ENCODE data around the gene RPL11. TPM values are rescaled to one million over a fixed set of nuclear protein-coding genes. Genes with fewer than 3 reads are reported as not detected.
A peak's percentile ranks its signal among the peaks of the same experiment; 100 is the strongest.

Gene RPL11
- 1,000 to 10,000 TPM; 1,758 to 2,043 (median 1,921) TPM for total RNA-seq
- 3,825 TPM for total RNA-seq (2013)
- 1,111 to 2,112 (median 1,567) reads per million in 29 experiments for total RNA-seq

DNA sequence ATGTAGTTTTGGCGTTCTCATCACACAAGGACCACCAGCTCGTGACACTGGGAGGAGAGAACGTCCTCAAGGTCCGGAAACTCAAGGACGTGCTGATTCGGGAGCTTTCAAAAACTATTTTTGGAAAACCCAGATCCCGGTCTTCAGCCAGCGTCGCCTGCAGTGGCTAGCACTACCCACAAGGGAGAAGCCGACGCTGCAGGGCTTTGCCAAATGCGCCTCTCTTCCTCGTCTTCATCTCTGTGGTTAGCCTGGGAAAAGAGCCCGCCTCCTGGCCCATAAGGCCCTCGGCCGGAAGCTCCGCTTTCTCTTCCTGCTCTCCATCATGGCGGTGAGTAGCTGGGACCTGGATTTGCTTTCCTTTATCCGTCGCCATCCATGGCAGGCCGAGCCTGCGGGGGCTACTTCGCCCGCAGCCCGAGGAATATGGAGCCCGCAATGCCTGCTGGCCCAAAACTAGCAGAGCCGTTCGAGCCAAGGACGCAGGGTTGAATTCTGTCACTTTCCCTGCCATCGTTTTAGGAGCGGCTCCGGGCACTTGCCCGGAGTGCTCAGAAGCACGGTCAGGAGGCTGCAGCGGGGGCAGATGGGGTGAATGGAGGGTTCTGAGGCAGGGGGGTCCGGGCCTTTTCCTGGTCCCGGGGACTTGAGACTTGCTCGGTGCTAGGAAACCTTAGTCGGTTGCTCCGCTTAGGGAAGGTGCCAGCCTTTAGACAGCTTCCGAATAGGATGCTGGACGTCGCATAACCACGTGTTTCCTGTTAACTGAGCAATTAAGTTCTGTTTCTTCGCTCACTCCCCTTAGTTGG lies at the start of gene RPL11:
Gene RPL11 (plus strand): TSS at position 308 of the 809 bp plus-strand sequence. CDS start 18 bp downstream, at position 326.
- ChIA-PET POLR2A (interaction anchor here (0.6 to 1.2 kb wide), 5 partner anchors 52 to 147 kb away, joined by 3 to 9 read pairs (median 4); partner anchors contain the start of gene ELOA (in 1 of the 2)), CTCF (interaction anchor here in 1 of 2 donors (0.6 to 1.6 kb wide), 9 partner anchors 52 to 330 kb away, joined by 3 to 6 read pairs (median 3); partner anchors contain the start of gene ELOA)
- under 1% methylated on average over 41 of the region's 45 CpGs for WGBS (ENCODE audit: insufficient coverage)
- Mint-ChIP-seq H3K27me3 (no peaks in the 10 kb centered on the region), H3K4me3 (peak within 1 kb of the TSS; percentile 95 to 97 (median 95)), H3K9me3 (no peaks in the 10 kb centered on the region), H3K36me3 (peaks cover 43% of the 10 kb centered on the region), H3K4me1 (peaks cover 45 to 46% (median 46%) of the 10 kb centered on the region in 3 donors), H3K27ac (peak within 1 kb of the TSS; percentile 93 to 96)
- ATAC-seq (replicated peaks in 1 of 4) (peak; percentile 99 to 100 (median 100)), DNase-seq (peak; percentile 72 to 93 (median 83))
- Histone ChIP-seq H3K36me3 (ENCODE audit: control insufficient read depth in 2 of 2, extremely low read depth in 1 of 2, insufficient read depth in 1 of 2, low read length in 1 of 2) (peaks cover 5 to 40% of the 10 kb centered on the region in 2 donors), H3K27ac (ENCODE audit: low read length) (peak within 1 kb of the TSS; percentile 84), H3K4me3 (ENCODE audit: control insufficient read depth in 1 of 2, extremely low read depth in 1 of 2, low read length in 1 of 2) (peak within 1 kb of the TSS; percentile 81 to 99), H3K4me1 (ENCODE audit: control insufficient read depth in 1 of 2, extremely low read depth in 1 of 2, insufficient read depth in 2 of 2, low read length in 2 of 2) (peaks cover 21 to 26% of the 10 kb centered on the region in 2 experiments), H3K9me3 (no peaks in the 10 kb centered on the region), H3K27me3 (replicated peaks in 1 of 2; ENCODE audit: control insufficient read depth in 2 of 2, extremely low read depth in 1 of 2, insufficient read depth in 2 of 2, low read length in 1 of 2) (peaks cover 0 to 3% of the 10 kb centered on the region in 2 experiments)

DNA sequence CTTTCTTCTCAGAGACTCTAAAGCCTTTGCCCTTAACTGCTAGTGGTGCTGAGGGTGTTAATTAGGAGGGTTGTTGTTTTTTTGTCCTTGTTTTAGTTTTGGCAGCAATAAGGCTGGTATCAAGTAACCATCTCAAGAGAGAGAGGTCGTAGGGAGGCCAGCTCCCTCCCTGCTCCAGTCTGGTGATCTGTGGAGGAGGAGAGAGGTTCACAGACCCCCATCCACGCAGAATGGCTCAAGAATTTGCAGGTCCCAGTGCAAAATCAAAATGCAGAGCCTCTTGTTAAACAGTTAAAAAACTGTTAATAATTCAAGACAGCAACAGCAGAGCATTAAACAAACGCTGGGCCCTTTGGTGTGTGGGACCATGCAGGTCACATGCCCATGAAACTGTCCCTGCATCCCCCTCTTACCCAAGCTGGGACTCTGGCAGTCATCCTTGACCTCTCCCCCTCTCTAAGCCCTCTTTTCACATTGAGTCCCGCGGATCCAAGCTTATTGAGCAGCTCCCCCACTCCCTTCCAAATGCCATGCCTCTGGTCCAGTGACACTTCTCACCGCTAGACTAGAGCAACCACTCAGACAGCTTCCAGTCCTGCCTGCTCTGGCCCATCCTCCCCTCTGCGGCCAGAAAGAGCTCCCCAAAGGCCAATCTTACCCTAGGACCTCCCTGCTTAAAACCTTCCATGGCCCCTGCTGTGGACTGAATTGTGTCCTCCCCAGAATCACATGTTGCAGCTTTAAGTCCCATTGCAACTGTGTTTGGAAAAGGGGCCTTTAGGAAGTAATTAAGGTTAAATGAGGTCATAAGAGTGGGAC lies 47.7 kb upstream of the RPL11 start:
- Histone ChIP-seq H3K9me3 (no peaks in the 10 kb centered on the region), H3K36me3 (ENCODE audit: control insufficient read depth in 2 of 2, extremely low read depth in 1 of 2, insufficient read depth in 1 of 2, low read length in 1 of 2) (peaks cover 0 to 7% of the 10 kb centered on the region in 2 donors), H3K4me3 (ENCODE audit: control insufficient read depth in 1 of 2, extremely low read depth in 1 of 2, low read length in 1 of 2) (no peak overlapping the region), H3K27me3 (replicated peaks in 1 of 2; ENCODE audit: control insufficient read depth in 2 of 2, extremely low read depth in 1 of 2, insufficient read depth in 2 of 2, low read length in 1 of 2) (peaks cover 0 to 8% of the 10 kb centered on the region in 2 experiments), H3K4me1 (ENCODE audit: control insufficient read depth in 1 of 2, extremely low read depth in 1 of 2, insufficient read depth in 2 of 2, low read length in 2 of 2) (no peaks in the 10 kb centered on the region), H3K27ac (ENCODE audit: low read length) (no peak overlapping the region)
- Mint-ChIP-seq H3K36me3 (no peaks in the 10 kb centered on the region), H3K27me3 (no peaks in the 10 kb centered on the region), H3K4me1 (no peaks in the 10 kb centered on the region), H3K4me3 (no peak overlapping the region), H3K27ac (no peak overlapping the region), H3K9me3 (no peaks in the 10 kb centered on the region)
- whole genome bisulfite sequencing (ENCODE audit: insufficient coverage): 97% methylated on average over 3 of the region's 7 CpGs
- no peak for DNase-seq
- ChIA-PET CTCF (interaction anchor here in 1 of 2 donors (0.5 kb wide), 1 partner anchor 102 kb away, joined by 3 read pairs; no protein-coding TSS in a partner anchor), POLR2A (no interaction called here)
- no peak for ATAC-seq (replicated peaks in 1 of 4)

DNA sequence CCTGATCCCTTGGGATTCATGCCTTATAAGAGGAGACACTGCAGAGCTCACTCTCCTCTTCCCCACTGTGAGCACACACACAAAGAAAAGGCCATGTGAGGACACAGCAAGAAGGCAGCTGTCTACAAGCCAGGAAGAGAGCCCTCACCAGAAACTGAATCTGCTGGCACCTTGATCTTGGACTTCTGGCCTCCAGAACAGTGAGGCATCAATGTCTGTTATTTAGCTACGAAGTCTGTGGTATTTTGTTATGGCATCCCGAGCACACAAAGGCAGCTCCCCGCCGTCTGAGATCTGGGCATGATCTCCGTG lies 47.1 kb upstream of the RPL11 start:
- no peak overlapping the region for H3K27ac Mint-ChIP-seq
- no peaks in the 10 kb centered on the region for H3K9me3 Mint-ChIP-seq
- H3K9me3 ChIP-seq: no peaks in the 10 kb centered on the region
- ATAC-seq (replicated peaks in 1 of 4): no peak
- H3K4me3 Mint-ChIP-seq: no peak overlapping the region
- H3K27me3 Mint-ChIP-seq: no peaks in the 10 kb centered on the region
- no peaks in the 10 kb centered on the region for H3K4me1 Mint-ChIP-seq
- ChIA-PET POLR2A (no interaction called here), CTCF (interaction anchor here in 1 of 2 donors (0.5 kb wide), 1 partner anchor 102 kb away, joined by 3 read pairs; no protein-coding TSS in a partner anchor)
- H3K27me3 ChIP-seq (replicated peaks in 1 of 2; ENCODE audit: control insufficient read depth in 2 of 2, extremely low read depth in 1 of 2, insufficient read depth in 2 of 2, low read length in 1 of 2): peaks cover 0 to 6% of the 10 kb centered on the region in 2 experiments
- DNase-seq: no peak
- peaks cover 0 to 7% of the 10 kb centered on the region in 2 donors for H3K36me3 ChIP-seq (ENCODE audit: control insufficient read depth in 2 of 2, extremely low read depth in 1 of 2, insufficient read depth in 1 of 2, low read length in 1 of 2)
- H3K4me3 ChIP-seq (ENCODE audit: control insufficient read depth in 1 of 2, extremely low read depth in 1 of 2, low read length in 1 of 2): no peak overlapping the region
- 82% methylated on average over 5 of the region's 5 CpGs for WGBS (ENCODE audit: insufficient coverage)
- no peaks in the 10 kb centered on the region for H3K36me3 Mint-ChIP-seq
- H3K27ac ChIP-seq (ENCODE audit: low read length): no peak overlapping the region
- no peaks in the 10 kb centered on the region for H3K4me1 ChIP-seq (ENCODE audit: control insufficient read depth in 1 of 2, extremely low read depth in 1 of 2, insufficient read depth in 2 of 2, low read length in 2 of 2)

DNA sequence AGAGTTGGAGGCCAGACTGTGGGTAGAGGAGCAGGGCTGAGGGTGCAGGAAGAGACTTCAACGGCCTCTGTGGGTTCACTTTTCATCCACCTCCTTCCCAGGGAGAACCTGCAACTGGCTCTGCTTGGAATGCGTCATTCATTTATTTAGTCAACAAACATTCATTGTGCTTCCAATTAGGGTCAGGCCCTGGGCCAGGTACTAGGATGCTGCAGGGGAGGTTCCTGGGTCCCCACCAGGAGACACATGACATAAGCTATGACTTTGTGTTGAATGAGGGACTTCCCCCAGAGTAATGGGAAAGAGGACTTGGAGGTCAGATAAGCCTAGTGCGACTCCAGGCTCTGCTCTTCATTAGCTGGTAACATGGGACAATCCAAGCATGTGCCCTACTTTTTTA lies 46.3 kb upstream of the RPL11 start:
- no peaks in the 10 kb centered on the region for H3K4me1 Mint-ChIP-seq
- Histone ChIP-seq H3K36me3 (ENCODE audit: control insufficient read depth in 2 of 2, extremely low read depth in 1 of 2, insufficient read depth in 1 of 2, low read length in 1 of 2) (peaks cover 0 to 3% of the 10 kb centered on the region in 2 donors), H3K27me3 (replicated peaks in 1 of 2; ENCODE audit: control insufficient read depth in 2 of 2, extremely low read depth in 1 of 2, insufficient read depth in 2 of 2, low read length in 1 of 2) (peaks cover 0 to 8% of the 10 kb centered on the region in 2 experiments), H3K9me3 (no peaks in the 10 kb centered on the region), H3K4me1 (ENCODE audit: control insufficient read depth in 1 of 2, extremely low read depth in 1 of 2, insufficient read depth in 2 of 2, low read length in 2 of 2) (no peaks in the 10 kb centered on the region), H3K4me3 (ENCODE audit: control insufficient read depth in 1 of 2, extremely low read depth in 1 of 2, low read length in 1 of 2) (no peak overlapping the region), H3K27ac (ENCODE audit: low read length) (no peak overlapping the region)
- no peak overlapping the region for H3K27ac Mint-ChIP-seq
- H3K27me3 Mint-ChIP-seq: no peaks in the 10 kb centered on the region
- DNase-seq (no peak), ATAC-seq (replicated peaks in 1 of 4) (no peak)
- no peaks in the 10 kb centered on the region for H3K36me3 Mint-ChIP-seq
- H3K9me3 Mint-ChIP-seq: no peaks in the 10 kb centered on the region
- WGBS (ENCODE audit: insufficient coverage): no CpG with 5 or more reads among the region's 3 CpGs
- POLR2A ChIA-PET: no interaction called here
- CTCF ChIA-PET: no interaction called here
- no peak overlapping the region for H3K4me3 Mint-ChIP-seq

DNA sequence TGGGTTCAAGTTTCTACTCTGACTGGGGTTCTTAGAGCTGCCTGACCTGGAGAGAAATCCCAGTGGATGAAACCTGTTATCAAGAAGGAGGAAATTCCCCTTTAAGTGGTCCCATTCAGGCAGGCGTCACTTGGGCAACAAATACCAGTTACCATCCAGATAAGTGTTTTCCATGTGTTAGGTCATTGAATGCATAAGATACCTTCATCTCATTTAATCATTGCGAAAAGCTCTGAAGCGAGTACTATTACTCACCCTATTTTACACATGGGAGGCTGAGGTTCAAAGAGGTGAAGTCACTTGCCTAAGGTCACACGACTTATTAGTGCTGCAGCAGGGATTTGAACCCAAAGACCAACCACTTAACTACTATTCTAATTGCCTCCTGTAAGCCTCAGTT lies 45.5 kb upstream of the RPL11 start:
- no peaks in the 10 kb centered on the region for H3K4me1 Mint-ChIP-seq
- ChIA-PET POLR2A (no interaction called here), CTCF (no interaction called here)
- DNase-seq (no peak), ATAC-seq (replicated peaks in 1 of 4) (no peak)
- Histone ChIP-seq H3K9me3 (no peaks in the 10 kb centered on the region), H3K27ac (ENCODE audit: low read length) (no peak overlapping the region), H3K36me3 (ENCODE audit: control insufficient read depth in 2 of 2, extremely low read depth in 1 of 2, insufficient read depth in 1 of 2, low read length in 1 of 2) (peaks cover 0 to 3% of the 10 kb centered on the region in 2 donors), H3K4me1 (ENCODE audit: control insufficient read depth in 1 of 2, extremely low read depth in 1 of 2, insufficient read depth in 2 of 2, low read length in 2 of 2) (no peaks in the 10 kb centered on the region), H3K27me3 (replicated peaks in 1 of 2; ENCODE audit: control insufficient read depth in 2 of 2, extremely low read depth in 1 of 2, insufficient read depth in 2 of 2, low read length in 1 of 2) (peaks cover under 1 to 9% of the 10 kb centered on the region in 2 experiments), H3K4me3 (ENCODE audit: control insufficient read depth in 1 of 2, extremely low read depth in 1 of 2, low read length in 1 of 2) (no peak overlapping the region)
- H3K36me3 Mint-ChIP-seq: no peaks in the 10 kb centered on the region
- H3K27ac Mint-ChIP-seq: no peak overlapping the region
- WGBS (ENCODE audit: insufficient coverage): no CpG with 5 or more reads among the region's 4 CpGs
- H3K4me3 Mint-ChIP-seq: no peak overlapping the region
- peaks cover 0 to 3% of the 10 kb centered on the region in 2 donors for H3K27me3 Mint-ChIP-seq
- H3K9me3 Mint-ChIP-seq: no peaks in the 10 kb centered on the region

DNA sequence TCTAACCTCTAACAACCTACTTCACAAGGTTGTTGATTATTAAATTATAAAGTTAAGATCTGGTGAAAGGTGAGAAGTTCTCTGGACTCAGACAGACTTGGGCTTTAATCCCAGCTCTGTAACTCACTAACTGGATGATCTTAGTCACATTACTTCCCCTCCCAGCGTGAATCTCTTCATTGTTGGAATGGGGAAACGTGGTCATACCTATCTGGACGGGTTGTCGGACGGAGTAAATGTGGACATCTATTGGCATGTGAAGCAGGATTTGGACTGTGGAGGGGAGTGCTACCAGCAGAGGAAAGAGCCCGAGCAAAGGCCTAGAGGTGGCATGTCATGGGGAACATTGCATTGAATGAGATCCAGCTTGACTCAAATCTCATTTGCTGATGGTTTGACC lies 45.1 kb upstream of the RPL11 start:
- POLR2A ChIA-PET: no interaction called here
- WGBS (ENCODE audit: insufficient coverage): 100% methylated on average over 1 of the region's 6 CpGs
- no peaks in the 10 kb centered on the region for H3K36me3 Mint-ChIP-seq
- Histone ChIP-seq H3K27me3 (replicated peaks in 1 of 2; ENCODE audit: control insufficient read depth in 2 of 2, extremely low read depth in 1 of 2, insufficient read depth in 2 of 2, low read length in 1 of 2) (peaks cover 2 to 12% of the 10 kb centered on the region in 2 experiments), H3K36me3 (ENCODE audit: control insufficient read depth in 2 of 2, extremely low read depth in 1 of 2, insufficient read depth in 1 of 2, low read length in 1 of 2) (peaks cover 0 to 3% of the 10 kb centered on the region in 2 donors), H3K4me3 (ENCODE audit: control insufficient read depth in 1 of 2, extremely low read depth in 1 of 2, low read length in 1 of 2) (no peak overlapping the region), H3K9me3 (no peaks in the 10 kb centered on the region), H3K4me1 (ENCODE audit: control insufficient read depth in 1 of 2, extremely low read depth in 1 of 2, insufficient read depth in 2 of 2, low read length in 2 of 2) (no peaks in the 10 kb centered on the region), H3K27ac (ENCODE audit: low read length) (no peak overlapping the region)
- no peaks in the 10 kb centered on the region for H3K9me3 Mint-ChIP-seq
- CTCF ChIA-PET: no interaction called here
- no peaks in the 10 kb centered on the region for H3K4me1 Mint-ChIP-seq
- H3K4me3 Mint-ChIP-seq: no peak overlapping the region
- peaks cover 0 to 7% of the 10 kb centered on the region in 2 donors for H3K27me3 Mint-ChIP-seq
- DNase-seq (no peak), ATAC-seq (replicated peaks in 1 of 4) (no peak)
- no peak overlapping the region for H3K27ac Mint-ChIP-seq

Measured in T-cell (primary cell).